ENCODE results near the gene HOXC9. TPM values are rescaled to one million over a fixed set of nuclear protein-coding genes. Genes with fewer than 3 reads are reported as not detected.

Gene HOXC9
- polyA plus RNA-seq, 2 of the 4 experiments (the other 2 are of a cell fraction): 5.2 to 6.6 TPM

GRCh38 chr12:53972722-53973235, 27.2 kb upstream of the HOXC9 start, which contains the start of gene HOXC11:
TSS of gene HOXC11 (plus strand) at chr12:53973126. CDS start at chr12:53973242, 116 bp downstream.
- Histone ChIP-seq H3K27ac (peak within 1 kb of the TSS; percentile 83 to 95), H3K4me1 (peaks cover 11% of the 10 kb centered on the region; the same call in 2 of the 3 replicates), H3K4me3 (peak within 1 kb of the TSS; percentile 57), H3K9me3 (no peaks in the 10 kb centered on the region), H3K4me2 (peak within 1 kb of the TSS; percentile 88)
- no peak for TF ChIP-seq RNF2 (IDR thresholded peaks at IDR 0.05; ENCODE audit: borderline replicate concordance, low read depth)
- TF ChIP-seq NFE2L2 (conservative IDR thresholded peaks at IDR 0.05; ENCODE audit: low read length): no peak
- TF ChIP-seq POLR2AphosphoS2 (conservative IDR thresholded peaks at IDR 0.05; ENCODE audit: low read length): no peak
- TF ChIP-seq ZNF302 (CRISPR knock-in tag; IDR thresholded peaks at IDR 0.05): no peak
- TF ChIP-seq CHD4 (IDR thresholded peaks at IDR 0.05; ENCODE audit: borderline replicate concordance): no peak
- TF ChIP-seq HOXA7 (CRISPR knock-in tag; IDR thresholded peaks at IDR 0.05): no peak
- no peak for TF ChIP-seq RCOR1 (IDR thresholded peaks at IDR 0.05; ENCODE audit: low read depth, low read length)
- no peak for TF ChIP-seq ZFP36 (IDR thresholded peaks at IDR 0.05; ENCODE audit: borderline replicate concordance, partially characterized antibody)
- no peak for TF ChIP-seq MYC (IDR thresholded peaks at IDR 0.05; ENCODE audit: borderline replicate concordance, low read length)
- no peak for TF ChIP-seq RAD21 (conservative IDR thresholded peaks at IDR 0.05 in 1 of 2, IDR thresholded peaks at IDR 0.05 in 1 of 2)
- TF ChIP-seq BCL3 (IDR thresholded peaks at IDR 0.05): no peak
- TF ChIP-seq KDM5A (IDR thresholded peaks at IDR 0.05): no peak
- no peak for TF ChIP-seq TFCP2L1 (CRISPR knock-in tag; IDR thresholded peaks at IDR 0.05)
- TF ChIP-seq MAZ (IDR thresholded peaks at IDR 0.05; ENCODE audit: borderline replicate concordance, low read depth, low read length): no peak
- no peak for TF ChIP-seq ZSCAN20 (CRISPR knock-in tag; IDR thresholded peaks at IDR 0.05)
- 95% methylated on average over 21 of the region's 21 CpGs for WGBS (ENCODE audit: missing lambda C conversion rate)
- CTCF ChIA-PET: interaction anchor here (0.9 to 3.0 kb wide), 5 partner anchors 11 to 198 kb away, joined by 3 to 14 read pairs (median 4); partner anchors contain the start of gene HOXC10
- no peak for DNase-seq (ENCODE audit: low read depth in 1 of 2, low spot score in 1 of 2)
- FAIRE-seq: no peak
- POLR2A ChIA-PET: interaction anchor here (1.2 kb wide), 1 partner anchor 12 kb away, joined by 3 read pairs; the partner anchor contains the start of gene HOXC10
- no peak for ATAC-seq

- Histone ChIP-seq H3K4me2 (peak overlapping the region; percentile 88), H3K9me3 (no peaks in the 10 kb centered on the region), H3K4me1 (peaks cover 18% of the 10 kb centered on the region), H3K4me3 (peak overlapping the region; percentile 57), H3K27ac (peak overlapping the region; percentile 83 to 95)
- 58% methylated on average over 49 of the region's 71 CpGs for WGBS (ENCODE audit: missing lambda C conversion rate)
- ChIA-PET POLR2A (interaction anchor here (1.2 kb wide), 1 partner anchor 11 kb away, joined by 3 read pairs; the partner anchor contains the start of gene HOXC10), CTCF (interaction anchor here (0.7 to 3.0 kb wide), 4 partner anchors 11 to 242 kb away, joined by 3 to 14 read pairs (median 4); partner anchors contain the start of genes HOXC10 and HOXC12)
- TF ChIP-seq E2F6 (IDR thresholded peaks at IDR 0.05; ENCODE audit: borderline replicate concordance, low read depth): peak; percentile 43; the same call in 1 of the 2 replicates
- peak; percentile 24; the same call in 1 of the 2 replicates for TF ChIP-seq POLR2A (IDR thresholded peaks at IDR 0.05; ENCODE audit: low read length)
- no peak for TF ChIP-seq TFCP2L1 (CRISPR knock-in tag; IDR thresholded peaks at IDR 0.05)
- DNase-seq (ENCODE audit: low read depth in 1 of 2, low spot score in 1 of 2) (peak in 1 of 2 experiments; percentile 29), FAIRE-seq (no peak), ATAC-seq (peak; percentile 62 to 76)
Measured at GRCh38 chr12:53973236-53974042, 26.5 kb upstream of the HOXC9 start.
